Hepatocyte (in vitro differentiated cells): Measurements from ENCODE around the gene B4GALT5. TPM values are rescaled to one million over a fixed set of nuclear protein-coding genes. Genes with fewer than 3 reads are reported as not detected.

Experiments used
- DNase-seq: peaks from one replicate; pipeline ENCODE4 v3.0.0-alpha.2; 2016; ENCODE audit warnings: low spot score
- H2AFZ ChIP-seq: fragments of 200-600 bp; sonication (generic); 2 replicates; pipeline ENCODE4 v1.6.0; 2016; ENCODE audit warnings: antibody characterized with exemption, mild to moderate bottlenecking
- H3K27ac ChIP-seq: fragments of 200-600 bp; sonication (generic); 2 replicates; pipeline ENCODE4 v1.5.1; 2016; ENCODE audit warnings: mild to moderate bottlenecking
- H3K27me3 ChIP-seq: fragments of 200-600 bp; sonication (generic); 2 replicates; pipeline ENCODE4 v1.6.1; 2016
- H3K36me3 ChIP-seq: fragments of 200-600 bp; sonication (generic); replicated peaks from 2 replicates; pipeline ENCODE4 v1.5.1; 2016; ENCODE audit warnings: low read depth; ENCODE audit not compliant: insufficient read depth
- H3K4me1 ChIP-seq: fragments of 200-600 bp; sonication (generic); 2 replicates; pipeline ENCODE4 v1.5.1; 2016; ENCODE audit warnings: mild to moderate bottlenecking, moderate library complexity; ENCODE audit not compliant: insufficient read depth
- H3K4me2 ChIP-seq: fragments of 200-600 bp; sonication (generic); 2 replicates; pipeline ENCODE4 v1.6.0; 2016
- H3K4me3 ChIP-seq: fragments of 200-600 bp; sonication (generic); 2 replicates; pipeline ENCODE4 v1.5.1; 2016; ENCODE audit warnings: mild to moderate bottlenecking
- H3K79me2 ChIP-seq: fragments of 200-600 bp; sonication (generic); 2 replicates; pipeline ENCODE4 v1.6.0; 2017; ENCODE audit warnings: mild to moderate bottlenecking
- H3K9me2 ChIP-seq: fragments of 200-600 bp; sonication (generic); replicated peaks from 2 replicates; pipeline ENCODE4 v1.6.0; 2017; ENCODE audit warnings: mild to moderate bottlenecking; ENCODE audit not compliant: insufficient read depth
- H3K9me3 ChIP-seq: fragments of 200-600 bp; sonication (generic); 2 replicates; pipeline ENCODE4 v1.5.1; 2016; ENCODE audit warnings: low read depth, mild to moderate bottlenecking
- H4K20me1 ChIP-seq: fragments of 200-600 bp; sonication (generic); 2 replicates; pipeline ENCODE4 v1.6.0; 2016; ENCODE audit warnings: mild to moderate bottlenecking; ENCODE audit not compliant: insufficient read depth, poor library complexity, severe bottlenecking
- CTCF ChIP-seq: fragments of 200-600 bp; sonication (generic); IDR thresholded peaks from 2 replicates; pipeline ENCODE4 v1.5.1; 2016; ENCODE audit warnings: antibody characterized with exemption, mild to moderate bottlenecking; ENCODE audit not compliant: poor library complexity
- EZH2 ChIP-seq: fragments of 200-600 bp; sonication (generic); IDR thresholded peaks from 2 replicates; pipeline ENCODE4 v1.6.1; 2016; ENCODE audit warnings: antibody characterized with exemption, mild to moderate bottlenecking, borderline replicate concordance
- EZH2phosphoT487 ChIP-seq: fragments of 200-600 bp; sonication (generic); IDR thresholded peaks from one replicate; pipeline ENCODE4 v1.6.1; 2018; ENCODE audit warnings: antibody characterized with exemption, mild to moderate bottlenecking, low read depth, moderate library complexity; ENCODE audit not compliant: unreplicated experiment, severe bottlenecking
- WGBS: methylation state at CpG from one replicate; pipeline ENCODE4 v1.1.6; 2016; ENCODE audit warnings: low lambda C conversion rate; ENCODE audit errors: missing lambda C conversion rate; 5-methylcytosine and 5-hydroxymethylcytosine counted together
- polyA plus RNA-seq: library from polyadenylated mRNA; unstranded; fragments of >200 nt; fragmentation: Nextera tagmentation; extraction: Ambion mirVana; gene quantifications from 2 replicates; pipeline ENCODE4 v1.2.1, GENCODE V29; 2016
- total RNA-seq: library from RNA; depleted of rRNA; stranded (reverse); fragments of >200 nt; gene quantifications from 2 replicates; pipeline ENCODE4 v1.2.3, GENCODE V29; 2014

B4GALT5 gene
- total and polyA plus RNA-seq, 2 experiments from 2014 or later = 12.9 to 41.8 TPM

GRCh38 chr20:49677777-49678758 is 35.6 kb downstream of the B4GALT5 start:
- H3K36me3 ChIP-seq = no peaks in the 10 kb centered on the region
- H3K4me2 ChIP-seq = peak overlapping the region; percentile 52
- peaks cover 76% of the 10 kb centered on the region for H3K4me1 ChIP-seq
- DNase-seq = no peak
- peak overlapping the region; percentile 95 for H3K27ac ChIP-seq
- no peaks in the 10 kb centered on the region for H3K9me2 ChIP-seq
- H4K20me1 ChIP-seq = peaks cover 4% of the 10 kb centered on the region
- no peak overlapping the region for H3K4me3 ChIP-seq
- no peak overlapping the region for H2AFZ ChIP-seq
- peaks cover 88% of the 10 kb centered on the region for H3K79me2 ChIP-seq
- H3K27me3 ChIP-seq = no peaks in the 10 kb centered on the region
- TF ChIP-seq EZH2phosphoT487 (no peak), EZH2 (no peak), CTCF (no peak)
- H3K9me3 ChIP-seq = no peaks in the 10 kb centered on the region
- 73% methylated on average over 11 of the region's 11 CpGs for WGBS

- Histone ChIP-seq H3K9me2 (no peaks in the 10 kb centered on the region), H2AFZ (no peak overlapping the region), H3K4me2 (peak overlapping the region; percentile 72), H3K36me3 (no peaks in the 10 kb centered on the region), H3K9me3 (no peaks in the 10 kb centered on the region), H3K79me2 (peaks cover 88% of the 10 kb centered on the region), H4K20me1 (peaks cover 6% of the 10 kb centered on the region), H3K4me3 (no peak overlapping the region), H3K4me1 (peaks cover 78% of the 10 kb centered on the region), H3K27ac (peak overlapping the region; percentile 95), H3K27me3 (no peaks in the 10 kb centered on the region)
- WGBS = 81% methylated on average over 6 of the region's 6 CpGs
- DNase-seq = no peak
- TF ChIP-seq EZH2phosphoT487 = no peak
Observed at GRCh38 chr20:49676581-49677291, 36.9 kb downstream of the B4GALT5 start.

GRCh38 chr20:49675368-49676151 is 38.1 kb downstream of the B4GALT5 start:
- TF ChIP-seq CTCF = no peak
- no peak for TF ChIP-seq EZH2
- no peak for TF ChIP-seq EZH2phosphoT487
- no peaks in the 10 kb centered on the region for H3K36me3 ChIP-seq
- H3K79me2 ChIP-seq = peaks cover 88% of the 10 kb centered on the region
- WGBS = 54% methylated on average over 9 of the region's 9 CpGs
- peak overlapping the region; percentile 95 for H3K27ac ChIP-seq
- H2AFZ ChIP-seq = no peak overlapping the region
- DNase-seq = peak; percentile 59
- H3K4me3 ChIP-seq = no peak overlapping the region
- no peaks in the 10 kb centered on the region for H3K9me3 ChIP-seq
- peak overlapping the region; percentile 72 for H3K4me2 ChIP-seq
- no peaks in the 10 kb centered on the region for H3K27me3 ChIP-seq
- peaks cover 17% of the 10 kb centered on the region for H4K20me1 ChIP-seq
- no peaks in the 10 kb centered on the region for H3K9me2 ChIP-seq
- peaks cover 84% of the 10 kb centered on the region for H3K4me1 ChIP-seq
